Stomach smooth muscle (tissue), 2 donors: Measurements from ENCODE around the gene LASP1NB.

Experiments used
- H3K27ac ChIP-seq: one replicate; pipeline ENCODE4 v1.7.0; 2013; ENCODE audit warnings: mild to moderate bottlenecking, low read length, inconsistent platforms
- H3K27me3 ChIP-seq, 2 donors: one replicate each; pipeline ENCODE4 v1.7.0; 2013; ENCODE audit warnings: low read length in 2 of 2; ENCODE audit not compliant: insufficient read depth in 2 of 2, control insufficient read depth in 1 of 2
- H3K36me3 ChIP-seq, 2 donors: one replicate each; pipeline ENCODE4 v1.7.0; 2013; ENCODE audit warnings: low read length in 2 of 2; ENCODE audit not compliant: control insufficient read depth in 2 of 2, insufficient read depth in 2 of 2
- H3K4me1 ChIP-seq: one replicate; pipeline ENCODE4 v1.7.0; 2013; ENCODE audit warnings: low read length; ENCODE audit not compliant: control insufficient read depth, insufficient read depth
- H3K4me3 ChIP-seq, 2 donors: one replicate each; pipeline ENCODE4 v1.7.0; 2013; ENCODE audit warnings: low read length in 2 of 2
- H3K9ac ChIP-seq, 2 donors: one replicate each; pipeline ENCODE4 v1.7.0; 2013; ENCODE audit warnings: low read length in 2 of 2, mild to moderate bottlenecking in 1 of 2
- H3K9me3 ChIP-seq, 2 donors: one replicate each; pipeline ENCODE4 v1.7.0; 2013; ENCODE audit warnings: low read length in 2 of 2; ENCODE audit not compliant: control insufficient read depth in 2 of 2
- donor health status: healthy.
- donor health status: Pancreatic carcinoma.

The LASP1NB gene

DNA sequence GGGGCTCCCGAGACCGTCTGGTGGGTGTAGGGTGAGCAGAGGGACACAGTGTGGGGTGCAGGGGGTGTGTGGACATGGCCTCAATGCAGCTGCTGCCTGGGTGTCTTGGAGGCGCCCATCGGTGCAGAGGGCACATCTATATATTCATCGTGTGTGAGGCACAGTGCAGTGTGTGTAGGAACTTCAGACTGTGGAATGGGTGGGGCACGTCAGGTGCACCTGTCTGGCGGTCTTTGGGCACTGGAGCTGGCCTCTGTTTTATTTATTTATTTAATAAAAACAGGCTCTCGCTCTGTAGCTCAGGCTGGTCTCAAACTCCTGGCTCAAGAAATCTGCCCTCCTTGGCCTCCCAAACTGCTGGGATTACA lies 38.8 kb upstream of the LASP1NB start:
- no peak overlapping the region for H3K9ac ChIP-seq
- H3K27ac ChIP-seq = no peak overlapping the region
- H3K4me3 ChIP-seq = peak overlapping the region in 1 of 2 donors; percentile 15
- peaks cover 52% of the 10 kb centered on the region for H3K4me1 ChIP-seq
- peaks cover 19 to 25% of the 10 kb centered on the region in 2 donors for H3K36me3 ChIP-seq
- H3K9me3 ChIP-seq = no peaks in the 10 kb centered on the region
- H3K27me3 ChIP-seq = no peaks in the 10 kb centered on the region

DNA sequence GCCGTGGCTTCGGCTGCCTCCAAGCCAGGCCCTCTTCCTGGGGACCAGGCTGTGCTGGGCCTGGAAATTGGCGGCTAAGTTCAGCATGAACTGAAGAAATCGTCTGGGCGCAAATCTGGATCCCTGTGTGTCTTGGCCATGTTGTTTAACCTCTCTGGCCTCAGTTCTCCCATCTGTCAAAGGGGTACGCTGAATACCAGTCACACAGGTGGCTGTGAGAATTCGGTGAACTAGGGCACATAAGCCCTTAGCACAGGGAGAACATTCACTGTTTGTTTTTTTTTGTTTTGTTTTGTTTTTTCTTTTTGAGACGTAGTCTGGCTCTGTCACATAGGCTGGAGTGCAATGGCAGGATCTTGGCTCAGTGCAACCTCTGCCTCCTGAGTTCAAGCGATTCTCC lies 36.6 kb upstream of the LASP1NB start:
- H3K9ac ChIP-seq = no peak overlapping the region
- peaks cover 33% of the 10 kb centered on the region in 2 donors for H3K36me3 ChIP-seq
- H3K4me1 ChIP-seq = peaks cover 45% of the 10 kb centered on the region
- no peak overlapping the region for H3K27ac ChIP-seq
- H3K9me3 ChIP-seq = no peaks in the 10 kb centered on the region
- no peaks in the 10 kb centered on the region for H3K27me3 ChIP-seq
- H3K4me3 ChIP-seq = no peak overlapping the region

DNA sequence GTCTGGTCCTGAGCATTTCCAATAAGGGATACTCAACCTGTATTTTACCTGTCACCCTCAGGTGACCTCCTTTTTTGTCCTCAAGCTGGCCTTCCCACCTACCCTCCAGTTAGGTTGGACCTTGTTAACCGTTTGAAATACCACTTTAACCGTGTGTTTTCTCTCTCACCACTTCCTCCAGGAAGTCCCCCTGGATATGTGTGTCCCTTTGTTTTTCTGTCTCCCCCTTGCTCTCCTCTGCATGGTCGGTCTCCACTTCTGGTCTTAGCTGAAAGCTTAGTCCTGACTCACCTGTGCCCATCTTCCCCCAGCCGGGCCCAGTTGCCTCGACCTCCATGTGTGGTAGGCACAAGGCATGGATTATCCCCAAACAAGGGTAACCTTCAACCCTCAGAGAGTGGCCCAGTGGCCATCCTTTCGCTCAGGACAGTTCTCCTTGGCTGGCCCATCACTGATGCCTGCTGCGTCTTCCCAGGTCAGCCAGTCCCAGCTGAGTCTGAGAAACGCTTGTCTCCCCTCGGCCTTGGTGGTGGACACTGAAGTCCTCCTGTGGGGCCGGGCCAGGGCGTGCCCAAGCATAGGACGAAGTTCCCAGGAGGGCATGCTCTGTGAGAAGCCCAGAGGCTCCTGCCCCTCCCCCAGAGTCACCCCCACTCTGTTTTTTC lies 35.5 kb upstream of the LASP1NB start:
- Histone ChIP-seq H3K4me1 (peaks cover 45% of the 10 kb centered on the region), H3K9ac (no peak overlapping the region), H3K9me3 (no peaks in the 10 kb centered on the region), H3K27ac (no peak overlapping the region), H3K36me3 (peaks cover 33 to 35% of the 10 kb centered on the region in 2 donors), H3K27me3 (no peaks in the 10 kb centered on the region), H3K4me3 (no peak overlapping the region)

DNA sequence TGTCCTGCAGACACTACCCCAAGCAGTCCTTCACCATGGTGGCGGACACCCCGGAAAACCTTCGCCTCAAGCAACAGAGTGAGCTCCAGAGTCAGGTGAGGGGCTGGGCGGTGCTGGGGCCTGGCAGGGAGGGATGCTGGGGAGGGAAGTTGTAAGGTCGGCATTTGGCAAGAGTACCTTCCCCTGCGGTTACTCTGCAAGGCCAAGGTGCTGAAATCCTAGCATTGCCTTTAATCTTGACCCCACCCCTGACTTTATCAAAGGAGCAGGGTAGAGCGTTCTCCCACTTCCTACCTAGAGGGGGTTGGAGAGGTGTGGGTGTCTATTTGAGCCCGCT lies 35.0 kb upstream of the LASP1NB start:
- Histone ChIP-seq H3K36me3 (peaks cover 33 to 35% of the 10 kb centered on the region in 2 donors), H3K4me1 (peaks cover 40% of the 10 kb centered on the region), H3K9me3 (no peaks in the 10 kb centered on the region), H3K27me3 (no peaks in the 10 kb centered on the region), H3K9ac (no peak overlapping the region), H3K4me3 (no peak overlapping the region), H3K27ac (no peak overlapping the region)

DNA sequence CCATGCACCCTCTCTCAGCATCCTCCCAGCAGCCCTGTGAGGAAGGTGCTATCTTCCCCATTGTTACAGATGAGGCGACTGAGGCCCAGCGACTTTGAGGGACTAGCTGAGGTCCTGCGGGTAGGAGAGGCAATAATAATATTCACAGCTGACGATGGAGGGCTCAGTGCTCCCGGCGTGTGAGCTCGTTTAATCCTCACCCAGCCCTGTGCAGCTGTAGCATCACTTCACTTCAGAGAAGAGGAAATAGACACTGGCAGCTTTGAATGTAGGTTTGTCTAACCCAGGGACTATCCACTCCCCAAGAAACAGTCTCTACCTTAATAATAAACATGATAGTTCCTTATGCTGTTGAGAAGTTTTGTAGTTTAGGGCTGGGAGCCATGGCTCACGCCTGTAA lies 34.0 kb upstream of the LASP1NB start:
- H3K27me3 ChIP-seq = no peaks in the 10 kb centered on the region
- no peak overlapping the region for H3K27ac ChIP-seq

DNA sequence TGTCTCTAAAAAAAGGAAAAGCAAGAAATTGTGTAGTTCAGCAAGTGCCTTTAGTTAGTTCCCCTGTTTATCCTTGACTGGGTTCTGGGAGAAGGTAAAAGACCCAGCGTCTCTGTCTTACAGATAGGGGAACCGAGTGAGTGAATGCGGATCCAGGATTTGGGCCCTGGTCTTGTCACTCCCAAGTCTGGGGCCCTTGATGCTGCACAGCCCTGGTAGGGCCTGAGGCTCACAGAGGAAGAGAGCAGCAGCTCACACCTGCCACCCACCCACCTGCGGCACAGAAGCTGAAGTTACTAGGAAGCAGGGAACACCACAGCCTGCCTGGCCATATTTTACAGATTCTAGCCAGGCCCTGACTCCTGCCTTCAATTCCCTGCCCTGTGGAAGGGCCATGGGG lies 33.3 kb upstream of the LASP1NB start:
- Histone ChIP-seq H3K27me3 (no peaks in the 10 kb centered on the region), H3K4me1 (peaks cover 41% of the 10 kb centered on the region), H3K4me3 (no peak overlapping the region), H3K9ac (no peak overlapping the region), H3K36me3 (peaks cover 33 to 36% of the 10 kb centered on the region in 2 donors), H3K9me3 (no peaks in the 10 kb centered on the region), H3K27ac (no peak overlapping the region)

More for the DNA sequence above, 34.0 kb upstream of the LASP1NB start:
- Histone ChIP-seq H3K4me3 (no peak overlapping the region), H3K4me1 (peaks cover 38% of the 10 kb centered on the region), H3K36me3 (peaks cover 33 to 36% of the 10 kb centered on the region in 2 donors), H3K9me3 (no peaks in the 10 kb centered on the region), H3K9ac (no peak overlapping the region)

DNA sequence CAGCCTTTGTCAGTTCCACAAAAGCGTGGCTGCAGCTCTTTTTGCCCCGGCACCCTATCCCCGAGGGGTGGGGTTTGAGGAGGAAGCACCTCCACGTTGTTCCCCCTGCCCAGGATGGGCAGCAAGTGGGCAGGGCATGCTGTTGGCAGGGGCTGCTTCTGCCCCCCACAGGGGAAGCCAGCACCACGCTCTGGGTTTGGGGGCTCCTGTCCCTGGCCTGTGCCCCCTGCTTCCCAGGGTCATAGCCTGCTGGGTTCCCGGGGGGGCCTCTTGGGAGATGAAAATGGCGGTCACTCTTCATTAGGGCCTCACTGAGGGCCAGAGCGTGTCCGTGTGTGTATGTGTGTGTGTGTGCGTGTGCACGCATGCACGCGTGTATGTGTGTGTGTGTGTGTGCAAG lies 32.8 kb upstream of the LASP1NB start:
- Histone ChIP-seq H3K27me3 (no peaks in the 10 kb centered on the region), H3K9ac (no peak overlapping the region), H3K4me1 (peaks cover 45% of the 10 kb centered on the region), H3K36me3 (peaks cover 31 to 36% of the 10 kb centered on the region in 2 donors), H3K9me3 (no peaks in the 10 kb centered on the region), H3K27ac (no peak overlapping the region), H3K4me3 (no peak overlapping the region)

DNA sequence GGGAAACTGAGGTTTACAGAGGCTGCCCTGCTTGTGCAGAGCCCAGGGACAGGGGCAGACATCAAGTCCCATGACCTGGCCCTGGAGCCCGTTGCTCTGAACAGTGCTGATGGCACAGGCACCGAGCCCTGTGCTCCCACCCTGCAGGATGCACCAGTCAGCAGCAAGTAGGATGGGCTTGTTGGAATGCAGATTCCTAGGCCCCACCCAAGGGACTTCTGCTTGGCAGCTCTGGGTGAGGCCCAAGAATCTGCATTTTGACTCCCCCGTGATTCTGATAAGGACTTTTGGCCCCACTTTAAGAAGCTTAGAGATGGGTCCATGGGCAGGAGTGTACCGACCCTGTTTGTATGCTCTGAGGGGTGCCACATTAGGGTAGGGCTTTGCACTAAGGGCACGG lies 32.3 kb upstream of the LASP1NB start:
- Histone ChIP-seq H3K36me3 (peaks cover 29 to 35% of the 10 kb centered on the region in 2 donors), H3K4me1 (peaks cover 45% of the 10 kb centered on the region), H3K9ac (no peak overlapping the region), H3K27me3 (no peaks in the 10 kb centered on the region), H3K4me3 (peak overlapping the region in 1 of 2 donors; percentile 8), H3K27ac (no peak overlapping the region), H3K9me3 (no peaks in the 10 kb centered on the region)

DNA sequence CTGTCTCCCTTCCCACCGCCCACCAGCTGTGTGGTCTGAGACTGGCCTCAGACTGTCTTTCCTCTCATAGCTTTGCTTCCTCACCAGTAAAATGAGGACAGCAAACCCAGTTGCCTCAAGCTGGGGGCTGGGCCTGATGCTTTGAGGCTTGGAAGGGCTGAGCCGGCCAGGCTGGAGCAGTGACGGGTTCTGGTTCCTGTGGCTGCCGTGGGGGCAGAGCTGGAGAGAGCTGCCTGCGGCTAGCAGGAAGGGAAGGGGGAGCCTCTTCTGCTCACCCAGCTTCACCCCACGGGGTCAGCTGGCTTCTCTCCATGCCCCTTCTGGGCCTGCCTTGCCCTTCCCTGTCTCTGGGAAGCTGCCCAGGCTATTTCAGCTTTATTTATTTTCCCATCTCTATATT lies 31.8 kb upstream of the LASP1NB start:
- no peak overlapping the region for H3K9ac ChIP-seq
- H3K36me3 ChIP-seq = peaks cover 34 to 38% of the 10 kb centered on the region in 2 donors
- H3K27ac ChIP-seq = no peak overlapping the region
- peaks cover 50% of the 10 kb centered on the region for H3K4me1 ChIP-seq
- H3K4me3 ChIP-seq = peak overlapping the region in 1 of 2 donors; percentile 8
- H3K9me3 ChIP-seq = no peaks in the 10 kb centered on the region
- no peaks in the 10 kb centered on the region for H3K27me3 ChIP-seq

DNA sequence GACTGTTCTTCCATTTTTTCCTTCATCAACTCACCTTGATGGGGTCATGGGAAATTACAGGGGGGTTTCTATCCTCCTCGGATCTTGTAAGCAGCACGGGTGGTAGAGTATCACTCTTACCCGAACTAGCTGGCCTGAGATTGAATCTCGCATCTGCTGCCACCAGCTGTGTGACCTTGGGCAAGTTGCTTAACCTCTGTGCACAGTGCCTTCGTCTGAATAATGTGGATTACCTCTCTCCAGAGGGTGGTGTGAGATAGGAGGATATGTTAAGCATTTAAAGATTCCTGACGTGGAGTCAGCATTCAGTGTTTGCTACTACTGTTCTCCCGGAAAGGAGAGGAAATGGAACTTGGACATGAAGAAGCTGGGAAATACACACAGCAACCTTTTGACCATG lies 31.1 kb upstream of the LASP1NB start:
- Histone ChIP-seq H3K4me1 (peaks cover 51% of the 10 kb centered on the region), H3K4me3 (no peak overlapping the region), H3K27ac (no peak overlapping the region), H3K36me3 (peaks cover 41% of the 10 kb centered on the region in 2 donors), H3K9me3 (no peaks in the 10 kb centered on the region), H3K27me3 (no peaks in the 10 kb centered on the region), H3K9ac (no peak overlapping the region)

DNA sequence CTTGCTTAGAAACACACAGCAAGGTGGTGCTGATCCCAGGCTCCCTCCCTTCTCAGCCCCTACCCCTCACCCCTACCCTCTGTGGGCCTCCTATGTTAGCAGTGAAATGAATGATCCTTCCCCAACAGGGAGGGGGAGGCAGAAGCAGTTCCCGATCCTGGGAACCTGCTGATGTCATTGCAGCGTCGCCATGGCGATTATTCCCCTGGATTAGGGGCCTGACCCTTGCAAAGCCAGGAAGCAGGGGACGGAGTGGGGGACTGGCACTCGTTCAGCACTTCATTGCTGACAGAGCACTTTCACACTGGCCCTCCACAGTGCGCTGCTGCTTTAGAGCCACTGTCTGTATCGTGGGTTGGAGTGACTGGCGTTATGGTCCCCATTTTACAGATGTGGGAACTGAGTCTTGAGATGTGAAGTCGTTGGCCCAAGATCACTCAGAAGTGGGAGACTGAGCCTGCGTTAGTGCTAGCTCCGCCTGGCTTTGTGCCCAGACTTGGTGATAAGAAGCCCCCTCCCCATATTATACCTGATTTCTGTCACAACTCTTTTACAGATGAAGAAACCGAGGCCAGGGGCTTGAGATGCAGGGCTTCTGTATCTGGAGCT lies 29.0 kb upstream of the LASP1NB start:
- peak overlapping the region in 1 of 2 donors; percentile 15 for H3K9ac ChIP-seq
- H3K4me1 ChIP-seq = peaks cover 63% of the 10 kb centered on the region

More for the DNA sequence above, 29.0 kb upstream of the LASP1NB start:
- no peaks in the 10 kb centered on the region for H3K9me3 ChIP-seq
- H3K4me3 ChIP-seq = no peak overlapping the region
- H3K27me3 ChIP-seq = no peaks in the 10 kb centered on the region
- H3K27ac ChIP-seq = peak overlapping the region; percentile 11
- peaks cover 30 to 33% of the 10 kb centered on the region in 2 donors for H3K36me3 ChIP-seq
